B cell (primary cell): ENCODE measurements around the gene ZDHHC20. TPM values are rescaled to one million over a fixed set of nuclear protein-coding genes. Genes with fewer than 3 reads are reported as not detected.

Source experiments
- ATAC-seq: fragments of 200-7000 bp; cut with Tn5 transposase; one replicate; pipeline ENCODE4 v1.10.0; 2021; ENCODE audit warnings: low read depth, mild to moderate bottlenecking, moderate number of reproducible peaks, moderate library complexity
- CTCF ChIA-PET: fragments of 350-600 bp; sonication (Branson Sonifier 250); formaldehyde crosslinking; loops from one replicate; lab custom pipeline; 2021; ENCODE audit warnings: antibody characterized with exemption, inconsistent platforms; lab: Charles Lee
- POLR2A ChIA-PET: fragments of 350-600 bp; sonication (Branson Sonifier 250); formaldehyde crosslinking; loops from one replicate; lab custom pipeline; 2021; ENCODE audit warnings: antibody characterized with exemption; lab: Charles Lee
- DNase-seq: peaks from one replicate; pipeline ENCODE4 v3.0.0; 2013
- H2AFZ ChIP-seq: 2 replicates; pipeline ENCODE4 v1.6.1; 2012; ENCODE audit warnings: mild to moderate bottlenecking, low read depth, low read length; ENCODE audit not compliant: insufficient read depth, poor library complexity, severe bottlenecking
- H3K27ac ChIP-seq, 2 donors: 1 replicate in 1 of 2; 2 replicates in 1 of 2; pipeline ENCODE4 v1.5.1; 2012 to 2013; ENCODE audit warnings: low read length in 2 of 2, mild to moderate bottlenecking in 2 of 2, moderate library complexity in 1 of 2
- H3K27me3 ChIP-seq, 4 experiments: fragments of 200-600 bp in 1 of 4; sonication (generic) in 1 of 4; replicated peaks in 1 of 4; 1 replicate in 2 of 4; 2 replicates in 2 of 4; pipeline versions ENCODE4 v1.6.1 to v1.7.0; 2013 to 2016; ENCODE audit warnings: low read length in 3 of 4, mild to moderate bottlenecking in 2 of 4, mixed read lengths in 1 of 4, moderate library complexity in 1 of 4; ENCODE audit not compliant: insufficient read depth in 4 of 4, control insufficient read depth in 3 of 4; ENCODE audit errors: control extremely low read depth in 1 of 4
- H3K36me3 ChIP-seq, 2 experiments: replicated peaks in 1 of 2; 1 replicate in 1 of 2; 2 replicates in 1 of 2; pipeline versions ENCODE4 v1.6.1 to v1.7.1; 2013; ENCODE audit warnings: low read length in 1 of 2; ENCODE audit not compliant: insufficient read depth in 2 of 2, control insufficient read depth in 1 of 2; ENCODE audit errors: control extremely low read depth in 1 of 2, extremely low read depth in 1 of 2
- H3K4me1 ChIP-seq, 2 donors: fragments of 200-600 bp in 1 of 2; sonication (generic) in 1 of 2; 1 replicate in 1 of 2; 2 replicates in 1 of 2; pipeline versions ENCODE4 v1.5.1 to v1.6.1; 2013 to 2017; ENCODE audit warnings: low read length in 2 of 2; ENCODE audit not compliant: control insufficient read depth in 2 of 2, insufficient read depth in 2 of 2
- H3K4me2 ChIP-seq: replicated peaks from 2 replicates; pipeline ENCODE3; 2012; ENCODE audit warnings: mild to moderate bottlenecking, low read depth, low read length; ENCODE audit not compliant: poor library complexity, severe bottlenecking
- H3K4me3 ChIP-seq, 5 experiments: fragments of 200-600 bp in 1 of 5; sonication (generic) in 1 of 5; 1 replicate in 3 of 5; 2 replicates in 2 of 5; pipeline versions ENCODE4 v1.5.1 to v1.7.0; 2011 to 2016; ENCODE audit warnings: low read length in 4 of 5, mild to moderate bottlenecking in 4 of 5, low read depth in 2 of 5, control low read depth in 1 of 5, moderate library complexity in 1 of 5; ENCODE audit not compliant: insufficient read depth in 1 of 5; ENCODE audit errors: control extremely low read depth in 1 of 5, extremely low read depth in 1 of 5
- H3K79me2 ChIP-seq: fragments of 200-600 bp; sonication (generic); one replicate; pipeline ENCODE4 v1.6.0; 2016; ENCODE audit warnings: low read length; ENCODE audit not compliant: control insufficient read depth, insufficient read depth
- H3K9ac ChIP-seq: fragments of 200-600 bp; sonication (generic); 2 replicates; pipeline ENCODE4 v1.6.1; 2017; ENCODE audit warnings: mild to moderate bottlenecking, low read length, moderate library complexity
- H3K9me3 ChIP-seq, 3 donors: one replicate each; pipeline versions ENCODE4 v1.6.1 to v1.7.1; 2013; ENCODE audit warnings: low read length in 2 of 3; ENCODE audit not compliant: control insufficient read depth in 2 of 3, insufficient read depth in 1 of 3; ENCODE audit errors: control extremely low read depth in 1 of 3
- H4K20me1 ChIP-seq: 2 replicates; pipeline ENCODE4 v1.6.0; 2012; ENCODE audit warnings: mild to moderate bottlenecking, low read length; ENCODE audit not compliant: insufficient read depth, control insufficient read depth, poor library complexity, severe bottlenecking
- H3K27ac Mint-ChIP-seq: one replicate; pipeline ENCODE4 v1.8.0; 2021; ENCODE audit warnings: mixed read lengths
- H3K27me3 Mint-ChIP-seq: one replicate; pipeline ENCODE4 v1.8.0; 2021; ENCODE audit warnings: mixed read lengths
- H3K4me1 Mint-ChIP-seq: one replicate; pipeline ENCODE4 v1.8.0; 2021; ENCODE audit warnings: mixed read lengths
- H3K4me3 Mint-ChIP-seq: one replicate; pipeline ENCODE4 v1.8.0; 2021; ENCODE audit warnings: mixed read lengths
- H3K9me3 Mint-ChIP-seq: one replicate; pipeline ENCODE4 v1.8.0; 2022; ENCODE audit warnings: mixed read lengths; ENCODE audit not compliant: insufficient read depth
- EZH2 ChIP-seq: IDR thresholded peaks from 2 replicates; pipeline ENCODE4 v1.6.1; 2012; ENCODE audit warnings: borderline replicate concordance, low read depth, mild to moderate bottlenecking, moderate library complexity, low read length; ENCODE audit not compliant: insufficient read depth, poor library complexity, severe bottlenecking
- WGBS: methylation state at CpG from one replicate; pipeline ENCODE4 v1.1.5; 2013; ENCODE audit warnings: missing lambda C conversion rate; ENCODE audit not compliant: insufficient coverage; 5-methylcytosine and 5-hydroxymethylcytosine counted together
- intact Hi-C: fragments of 100-400 bp; cut with micrococcal nuclease; formaldehyde crosslinking; loops from one replicate; pipeline ENCODE4 v1.10.0; 2022
- polyA plus RNA-seq: library from polyadenylated mRNA; depleted of rRNA; stranded (reverse); fragments of >200 nt; gene quantifications from 2 replicates; pipeline ENCODE4 v1.2.3, GENCODE V29; 2012
- total RNA-seq, 2 donors: library from RNA; stranded (reverse); fragments of 120-200 nt in 1 of 2; gene quantifications; 1 replicate in 1 of 2; 2 replicates in 1 of 2; pipeline versions ENCODE4 v1.2.3 to v1.2.4, GENCODE V29; 2013 to 2022
- TF ChIP-seq, protein P1 (sequence below): fragments of 200-600 bp; IDR thresholded peaks from one replicate; pipeline ENCODE4 v1.8.0; 2022; ENCODE audit warnings: antibody characterized with exemption, mild to moderate bottlenecking

The ZDHHC20 gene
- total and polyA plus RNA-seq, 2 donors (not counting 1 experiment from before 2014, with no cell fraction given): 10.3 to 61.5 TPM

DNA sequence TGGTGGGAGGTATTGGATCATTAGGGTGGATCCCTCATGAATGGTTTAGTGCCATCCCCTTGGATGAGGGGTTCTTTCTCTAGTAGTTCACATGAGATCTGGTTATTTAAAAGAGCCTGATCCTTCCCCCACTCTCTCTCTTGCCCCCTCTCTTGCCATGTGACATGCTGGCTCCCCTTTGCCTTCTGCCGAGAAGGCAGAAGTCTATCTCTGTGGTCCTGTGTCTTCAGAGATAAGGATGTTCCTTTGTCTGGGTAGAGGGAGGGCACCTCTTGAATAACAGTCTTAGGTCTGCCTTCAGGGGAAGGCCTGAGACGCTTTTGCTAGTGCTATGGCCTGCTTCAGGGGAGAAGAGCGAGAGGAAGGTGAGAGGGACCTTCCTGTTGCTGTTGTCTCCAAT is 2.0 kb upstream of the ZDHHC20 start:
- H3K4me1 ChIP-seq: peaks cover 13 to 17% of the 10 kb centered on the region in 2 donors
- ATAC-seq (no peak), DNase-seq (no peak)
- no peak overlapping the region for H3K4me3 ChIP-seq
- WGBS: 97% methylated on average over 3 of the region's 3 CpGs
- peaks cover 7% of the 10 kb centered on the region for H4K20me1 ChIP-seq
- H3K27me3 Mint-ChIP-seq: no peaks in the 10 kb centered on the region
- peaks cover 22% of the 10 kb centered on the region for H3K4me1 Mint-ChIP-seq
- H3K9me3 ChIP-seq: no peaks in the 10 kb centered on the region
- H3K36me3 ChIP-seq: no peaks in the 10 kb centered on the region
- H3K4me3 Mint-ChIP-seq: no peak overlapping the region
- no peak overlapping the region for H3K27ac Mint-ChIP-seq
- H2AFZ ChIP-seq: no peak overlapping the region
- no peak overlapping the region for H3K27ac ChIP-seq
- H3K9ac ChIP-seq: no peak overlapping the region
- H3K9me3 Mint-ChIP-seq: no peaks in the 10 kb centered on the region
- peaks cover 28% of the 10 kb centered on the region for H3K79me2 ChIP-seq
- intact Hi-C loops: no loop called here
- POLR2A ChIA-PET: no interaction called here
- CTCF ChIA-PET: no interaction called here
- no peak overlapping the region for H3K4me2 ChIP-seq
- no peak for TF ChIP-seq EZH2
- TF ChIP-seq, protein P1, sequence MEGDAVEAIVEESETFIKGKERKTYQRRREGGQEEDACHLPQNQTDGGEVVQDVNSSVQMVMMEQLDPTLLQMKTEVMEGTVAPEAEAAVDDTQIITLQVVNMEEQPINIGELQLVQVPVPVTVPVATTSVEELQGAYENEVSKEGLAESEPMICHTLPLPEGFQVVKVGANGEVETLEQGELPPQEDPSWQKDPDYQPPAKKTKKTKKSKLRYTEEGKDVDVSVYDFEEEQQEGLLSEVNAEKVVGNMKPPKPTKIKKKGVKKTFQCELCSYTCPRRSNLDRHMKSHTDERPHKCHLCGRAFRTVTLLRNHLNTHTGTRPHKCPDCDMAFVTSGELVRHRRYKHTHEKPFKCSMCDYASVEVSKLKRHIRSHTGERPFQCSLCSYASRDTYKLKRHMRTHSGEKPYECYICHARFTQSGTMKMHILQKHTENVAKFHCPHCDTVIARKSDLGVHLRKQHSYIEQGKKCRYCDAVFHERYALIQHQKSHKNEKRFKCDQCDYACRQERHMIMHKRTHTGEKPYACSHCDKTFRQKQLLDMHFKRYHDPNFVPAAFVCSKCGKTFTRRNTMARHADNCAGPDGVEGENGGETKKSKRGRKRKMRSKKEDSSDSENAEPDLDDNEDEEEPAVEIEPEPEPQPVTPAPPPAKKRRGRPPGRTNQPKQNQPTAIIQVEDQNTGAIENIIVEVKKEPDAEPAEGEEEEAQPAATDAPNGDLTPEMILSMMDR: no peak
- H3K27me3 ChIP-seq: no peaks in the 10 kb centered on the region

DNA sequence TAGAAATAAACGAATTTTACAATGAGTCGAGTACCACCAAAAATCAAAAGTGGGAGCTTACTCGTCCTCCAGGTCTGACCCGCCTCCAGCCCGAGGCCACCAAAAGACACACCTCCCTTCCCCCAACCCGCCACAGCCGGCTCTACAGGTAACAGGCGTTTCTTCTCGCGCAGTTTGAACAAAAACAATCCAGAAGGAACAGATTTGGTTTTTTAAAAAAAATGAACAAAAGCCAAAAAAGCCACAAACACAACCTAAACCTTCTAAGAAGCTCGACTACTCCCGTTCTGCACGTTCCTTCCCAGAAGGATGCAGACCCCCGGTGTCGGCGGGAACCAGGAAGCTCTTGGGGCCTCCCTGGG is 671 bp downstream of the ZDHHC20 start:
- Histone ChIP-seq H3K27me3 (no peaks in the 10 kb centered on the region), H3K79me2 (peaks cover 55% of the 10 kb centered on the region), H3K4me3 (peak overlapping the region; percentile 51 to 94 (median 85)), H3K9me3 (peaks cover 0 to 7% (median 0%) of the 10 kb centered on the region in 3 donors), H3K36me3 (no peaks in the 10 kb centered on the region), H3K4me1 (peaks cover 13 to 17% of the 10 kb centered on the region in 2 donors), H3K27ac (peak overlapping the region; percentile 64 to 86), H3K4me2 (peak overlapping the region; percentile 80), H3K9ac (peak overlapping the region; percentile 87), H2AFZ (peak overlapping the region; percentile 79), H4K20me1 (peaks cover 28% of the 10 kb centered on the region)
- ChIA-PET POLR2A (interaction anchor here (1.6 to 1.8 kb wide), 2 partner anchors 145 to 282 kb away, joined by 3 to 4 read pairs; partner anchors contain the start of genes MICU2, MRPL57 and SKA3), CTCF (interaction anchor here (0.9 to 2.0 kb wide), 3 partner anchors 9 to 23 kb away, joined by 3 to 24 read pairs (median 4); no protein-coding TSS in a partner anchor)
- Mint-ChIP-seq H3K4me3 (peak overlapping the region; percentile 93), H3K9me3 (no peaks in the 10 kb centered on the region), H3K27me3 (no peaks in the 10 kb centered on the region), H3K4me1 (peaks cover 35% of the 10 kb centered on the region), H3K27ac (peak overlapping the region; percentile 96)
- WGBS: 0% methylated on average over 13 of the region's 16 CpGs
- TF ChIP-seq, protein P1: no peak
- no peak for TF ChIP-seq EZH2
- DNase-seq: no peak
- intact Hi-C loops: loop anchor here (1.0 to 10.0 kb wide), 4 partner anchors 22 to 556 kb away; partner anchors contain the start of genes FGF9 and XPO4
- ATAC-seq: no peak
